ENCODE measurements around the gene PJA1.

GRCh38 chrX:69177511-69178162 lies 12.4 kb upstream of the PJA1 start:
- TF ChIP-seq ZNF274 (IDR thresholded peaks at IDR 0.05; ENCODE audit: low read depth, low read length): no peak
- no peak for TF ChIP-seq SUZ12 (IDR thresholded peaks at IDR 0.05; ENCODE audit: extremely low read depth, insufficient read depth, insufficient read length)
- TF ChIP-seq YY1 (IDR thresholded peaks at IDR 0.05; ENCODE audit: insufficient read depth, insufficient read length): no peak

All from NT2/D1 (cell line).